IPS-15b (cell line): ENCODE data around the gene MORN1.

Source experiments
- H3K27me3 ChIP-seq: one replicate; pipeline ENCODE4 v1.6.1; 2013; ENCODE audit warnings: low read length; ENCODE audit not compliant: control insufficient read depth, insufficient read depth
- H3K36me3 ChIP-seq: one replicate; pipeline ENCODE4 v1.6.1; 2013; ENCODE audit warnings: low read length; ENCODE audit not compliant: control insufficient read depth, insufficient read depth
- H3K4me1 ChIP-seq: one replicate; pipeline ENCODE4 v1.6.1; 2013; ENCODE audit warnings: mild to moderate bottlenecking, low read length; ENCODE audit not compliant: control insufficient read depth, insufficient read depth
- H3K4me3 ChIP-seq: one replicate; pipeline ENCODE4 v1.5.1; 2013; ENCODE audit warnings: low read depth, low read length
- H3K9ac ChIP-seq: one replicate; pipeline ENCODE4 v1.6.1; 2013; ENCODE audit warnings: low read depth, mild to moderate bottlenecking, low read length
- H3K9me3 ChIP-seq: one replicate; pipeline ENCODE4 v1.6.1; 2013; ENCODE audit warnings: mild to moderate bottlenecking, low read length; ENCODE audit not compliant: control insufficient read depth, insufficient read depth

Gene MORN1

DNA sequence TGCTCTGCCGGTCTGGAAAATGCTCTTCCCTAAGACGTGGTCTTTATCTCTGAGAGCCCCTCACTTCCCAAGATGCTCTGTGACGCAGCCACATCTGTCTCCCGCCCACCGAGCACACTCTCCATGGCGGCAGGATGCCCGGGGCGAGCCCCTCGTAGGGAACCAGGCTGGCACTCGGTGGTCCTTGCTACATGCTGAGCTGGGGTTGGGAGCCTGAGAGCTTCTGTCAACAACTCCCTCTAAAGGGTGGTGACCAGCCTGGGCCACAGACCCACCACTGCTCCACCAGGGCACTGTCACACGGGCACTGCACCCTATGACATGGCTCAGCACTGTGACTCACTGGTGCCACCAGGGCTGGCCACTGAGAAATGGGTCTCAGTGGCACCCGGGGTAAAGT lies 18.4 kb upstream of the MORN1 start:
- H3K9me3 ChIP-seq = no peaks in the 10 kb centered on the region
- H3K4me3 ChIP-seq = no peak overlapping the region
- H3K9ac ChIP-seq = no peak overlapping the region
- peaks cover 5% of the 10 kb centered on the region for H3K4me1 ChIP-seq
- H3K27me3 ChIP-seq = no peaks in the 10 kb centered on the region
- H3K36me3 ChIP-seq = peaks cover 19% of the 10 kb centered on the region

DNA sequence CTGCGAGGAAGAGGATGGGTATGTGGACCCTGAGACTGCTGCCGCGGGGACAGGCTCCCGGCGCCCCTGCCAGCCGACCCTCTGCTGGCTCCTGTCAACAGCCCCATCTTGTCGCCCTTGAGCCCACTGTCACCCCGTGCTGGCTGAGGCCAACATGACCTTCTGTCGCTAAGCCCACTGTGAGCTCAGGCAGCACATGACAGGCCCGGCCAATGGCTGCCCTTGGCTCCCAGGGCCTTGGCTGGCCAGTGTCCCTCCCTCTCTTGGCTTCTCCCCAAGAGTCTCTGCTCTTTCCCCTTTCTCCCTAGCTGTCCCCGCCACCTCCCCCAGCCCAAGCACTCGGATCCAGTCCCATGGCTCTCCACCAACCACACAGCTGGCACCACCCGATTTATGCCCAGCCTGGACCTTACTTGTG lies 17.5 kb upstream of the MORN1 start:
- H3K4me1 ChIP-seq = peaks cover 2% of the 10 kb centered on the region
- H3K36me3 ChIP-seq = peaks cover 27% of the 10 kb centered on the region
- H3K4me3 ChIP-seq = no peak overlapping the region
- H3K9me3 ChIP-seq = no peaks in the 10 kb centered on the region
- H3K9ac ChIP-seq = no peak overlapping the region
- no peaks in the 10 kb centered on the region for H3K27me3 ChIP-seq

DNA sequence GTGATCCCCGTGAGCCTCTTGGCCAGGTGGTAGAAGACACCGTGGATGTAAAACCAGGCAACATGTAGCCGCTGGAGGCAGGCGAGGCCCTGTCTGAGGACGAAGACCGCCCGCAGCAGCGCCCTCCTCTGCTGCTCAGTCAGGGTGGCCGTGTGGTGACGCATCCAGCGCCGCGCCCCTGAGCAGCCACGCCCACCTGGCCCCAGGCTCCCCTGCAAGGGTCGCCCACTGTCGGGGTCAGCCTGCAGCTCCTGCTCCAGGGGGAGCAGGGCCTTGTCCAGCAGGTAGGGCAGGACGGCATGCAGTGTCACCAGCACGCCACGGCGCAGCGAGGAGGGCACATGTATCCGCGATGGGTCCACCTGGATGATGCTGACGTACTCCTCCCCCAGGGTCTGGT lies 17.1 kb upstream of the MORN1 start:
- Histone ChIP-seq H3K4me3 (no peak overlapping the region), H3K9me3 (no peaks in the 10 kb centered on the region), H3K4me1 (no peaks in the 10 kb centered on the region), H3K27me3 (no peaks in the 10 kb centered on the region), H3K36me3 (peaks cover 30% of the 10 kb centered on the region), H3K9ac (no peak overlapping the region)

DNA sequence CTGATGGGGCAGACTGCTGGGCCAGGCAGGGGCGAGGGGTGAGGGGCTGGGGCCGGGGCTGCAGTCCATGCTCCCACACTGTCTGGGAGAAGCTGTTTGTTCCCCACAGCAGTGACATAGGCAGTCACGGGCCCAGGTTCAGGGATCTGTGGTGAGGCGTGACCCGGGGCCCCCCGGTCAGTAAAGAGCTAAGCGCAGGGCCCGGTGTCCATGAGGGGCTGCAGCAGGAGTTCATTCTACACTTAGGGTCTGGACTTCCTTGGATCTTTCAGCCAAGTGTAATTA lies 16.6 kb upstream of the MORN1 start:
- no peak overlapping the region for H3K9ac ChIP-seq
- H3K4me3 ChIP-seq = no peak overlapping the region
- peaks cover 35% of the 10 kb centered on the region for H3K36me3 ChIP-seq
- H3K27me3 ChIP-seq = no peaks in the 10 kb centered on the region
- no peaks in the 10 kb centered on the region for H3K9me3 ChIP-seq
- H3K4me1 ChIP-seq = no peaks in the 10 kb centered on the region

DNA sequence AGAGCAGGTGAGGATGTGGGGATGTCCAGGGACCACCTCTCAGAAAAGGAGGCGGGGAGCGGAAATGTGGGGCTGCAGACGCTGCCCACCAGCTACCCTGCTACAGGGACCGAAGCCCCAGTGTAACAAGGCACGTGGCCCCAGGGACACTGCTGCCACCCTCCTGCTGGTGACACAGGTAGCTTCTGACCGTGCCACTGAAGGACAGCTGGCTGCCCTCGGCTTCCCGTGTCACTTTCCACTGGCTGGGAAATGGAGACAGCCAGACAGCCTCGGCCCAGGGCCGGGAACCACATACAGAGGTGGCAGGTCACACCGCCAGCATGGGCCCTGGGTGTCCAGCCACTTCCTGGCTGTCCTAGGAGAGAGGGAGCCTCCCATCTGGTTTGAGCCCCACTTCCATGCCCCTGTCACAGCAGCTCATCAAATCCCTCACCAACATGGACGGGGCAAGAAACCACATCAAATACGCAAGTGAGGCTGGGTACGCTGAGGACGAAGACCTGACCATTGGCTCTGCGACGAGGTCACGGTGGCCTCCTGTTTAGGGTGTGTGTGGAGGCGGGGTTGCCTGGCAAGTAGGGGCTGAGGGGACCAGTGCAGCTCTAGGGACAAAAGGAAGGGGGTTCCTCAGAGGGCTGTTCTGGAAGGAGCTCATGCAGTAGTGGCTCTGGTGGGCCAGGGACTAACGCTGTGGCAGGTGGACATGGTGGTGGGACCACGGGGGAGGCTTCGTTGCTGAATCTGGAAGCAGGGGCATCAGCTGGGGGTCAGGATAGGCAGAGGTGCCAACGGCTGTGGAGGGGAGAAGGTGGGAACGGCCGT lies 16.0 kb upstream of the MORN1 start:
- Histone ChIP-seq H3K27me3 (no peaks in the 10 kb centered on the region), H3K9ac (no peak overlapping the region), H3K4me1 (no peaks in the 10 kb centered on the region), H3K36me3 (peaks cover 38% of the 10 kb centered on the region), H3K9me3 (no peaks in the 10 kb centered on the region), H3K4me3 (no peak overlapping the region)

DNA sequence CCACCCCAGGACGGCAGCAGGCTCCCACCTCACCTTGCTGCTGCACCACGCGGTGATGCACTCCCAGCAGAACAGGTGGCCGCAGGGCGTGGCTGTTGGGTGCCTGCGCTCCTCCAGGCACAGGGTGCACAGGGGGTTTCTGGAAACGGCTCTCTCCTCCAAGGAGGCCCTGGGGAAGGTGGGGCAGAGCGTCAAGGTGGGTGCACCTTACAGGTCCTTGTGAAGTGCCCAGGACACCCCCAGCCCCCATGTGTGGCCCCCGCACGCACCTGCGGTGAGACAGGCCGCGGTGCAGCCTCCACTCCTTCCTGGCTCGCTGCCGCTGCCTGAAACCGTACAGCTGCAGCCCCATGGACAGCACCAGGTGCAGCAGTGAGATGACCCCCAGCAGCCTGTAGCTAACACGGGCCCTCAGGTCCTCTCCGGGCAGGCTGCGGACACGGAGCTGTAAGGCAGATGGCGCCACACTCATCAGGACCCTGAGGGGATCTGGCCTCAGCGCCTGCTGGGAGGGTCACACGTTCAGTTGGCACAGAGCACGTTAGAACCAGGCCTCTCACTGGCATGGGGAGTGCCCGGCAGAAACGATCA lies 15.2 kb upstream of the MORN1 start:
- peaks cover 40% of the 10 kb centered on the region for H3K36me3 ChIP-seq
- no peak overlapping the region for H3K9ac ChIP-seq
- H3K4me3 ChIP-seq = no peak overlapping the region
- H3K9me3 ChIP-seq = no peaks in the 10 kb centered on the region
- H3K27me3 ChIP-seq = no peaks in the 10 kb centered on the region
- H3K4me1 ChIP-seq = no peaks in the 10 kb centered on the region

DNA sequence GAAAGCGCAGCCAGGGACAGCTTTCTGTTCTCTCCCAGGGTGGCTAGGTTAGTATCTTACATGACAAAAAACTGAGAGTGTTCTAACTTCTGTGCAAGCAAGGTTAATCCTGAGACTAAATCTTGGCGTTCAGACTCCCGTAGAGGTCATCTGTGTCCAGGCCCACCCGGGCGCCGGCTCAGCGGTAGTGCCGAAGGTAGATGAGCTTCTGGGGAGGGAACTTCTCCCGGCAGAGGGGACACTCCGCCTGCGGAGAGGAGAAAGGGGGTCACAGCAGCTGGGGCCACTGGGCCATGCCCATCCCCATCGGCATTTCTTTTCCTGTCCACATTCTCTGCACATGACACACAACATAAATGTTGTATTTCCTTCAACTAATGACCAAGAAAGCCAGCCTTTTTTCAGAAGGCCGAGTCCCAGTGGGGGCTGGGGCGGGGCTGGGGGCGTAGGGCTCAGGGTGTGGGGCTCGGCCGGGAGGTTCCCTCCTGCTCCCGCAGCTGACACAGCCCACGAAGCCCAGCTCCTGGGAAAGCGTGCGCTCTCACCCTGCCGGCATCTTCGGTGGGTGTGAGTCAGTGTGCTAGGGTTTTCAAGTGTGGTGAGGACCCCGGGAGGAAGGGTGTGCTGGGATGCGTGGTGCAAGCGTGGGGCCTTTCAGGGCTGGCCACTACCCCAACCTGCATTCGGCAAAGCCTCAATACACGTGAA lies 14.4 kb upstream of the MORN1 start:
- H3K9me3 ChIP-seq = no peaks in the 10 kb centered on the region
- no peaks in the 10 kb centered on the region for H3K4me1 ChIP-seq
- no peaks in the 10 kb centered on the region for H3K27me3 ChIP-seq
- H3K9ac ChIP-seq = no peak overlapping the region
- H3K4me3 ChIP-seq = no peak overlapping the region
- peaks cover 42% of the 10 kb centered on the region for H3K36me3 ChIP-seq

DNA sequence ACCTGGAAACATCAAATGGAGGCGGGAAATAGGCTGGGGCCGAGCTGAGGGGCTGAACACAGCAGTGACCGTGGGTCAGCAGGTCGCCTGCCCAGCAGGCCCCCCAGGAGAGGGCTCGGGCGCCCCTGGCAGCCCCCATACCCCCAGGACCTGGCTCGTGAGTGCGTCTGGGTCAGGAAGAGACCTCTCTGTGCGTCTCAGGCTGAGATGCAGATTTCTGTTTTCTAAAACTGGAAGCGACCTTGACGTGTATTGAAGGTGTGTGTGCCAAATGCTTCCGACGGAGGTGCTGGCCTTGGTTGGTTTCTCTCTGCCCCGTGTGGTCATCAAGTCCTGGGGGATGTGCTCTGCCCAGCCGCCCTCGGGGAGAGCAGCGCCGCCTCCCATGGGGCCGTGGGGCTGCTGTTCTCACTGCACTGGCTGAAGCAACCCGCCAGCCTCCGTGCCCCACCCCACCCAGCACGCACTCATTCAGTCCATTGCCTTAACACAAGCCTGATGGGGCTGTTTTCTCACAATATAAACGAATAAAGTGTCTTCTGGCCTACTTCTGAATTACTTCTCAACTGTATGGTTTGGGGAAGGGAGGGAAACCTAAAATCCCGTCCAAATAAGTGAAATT lies 13.6 kb upstream of the MORN1 start:
- no peaks in the 10 kb centered on the region for H3K27me3 ChIP-seq
- peaks cover 42% of the 10 kb centered on the region for H3K36me3 ChIP-seq
- no peak overlapping the region for H3K9ac ChIP-seq
- no peaks in the 10 kb centered on the region for H3K9me3 ChIP-seq
- no peak overlapping the region for H3K4me3 ChIP-seq
- no peaks in the 10 kb centered on the region for H3K4me1 ChIP-seq

DNA sequence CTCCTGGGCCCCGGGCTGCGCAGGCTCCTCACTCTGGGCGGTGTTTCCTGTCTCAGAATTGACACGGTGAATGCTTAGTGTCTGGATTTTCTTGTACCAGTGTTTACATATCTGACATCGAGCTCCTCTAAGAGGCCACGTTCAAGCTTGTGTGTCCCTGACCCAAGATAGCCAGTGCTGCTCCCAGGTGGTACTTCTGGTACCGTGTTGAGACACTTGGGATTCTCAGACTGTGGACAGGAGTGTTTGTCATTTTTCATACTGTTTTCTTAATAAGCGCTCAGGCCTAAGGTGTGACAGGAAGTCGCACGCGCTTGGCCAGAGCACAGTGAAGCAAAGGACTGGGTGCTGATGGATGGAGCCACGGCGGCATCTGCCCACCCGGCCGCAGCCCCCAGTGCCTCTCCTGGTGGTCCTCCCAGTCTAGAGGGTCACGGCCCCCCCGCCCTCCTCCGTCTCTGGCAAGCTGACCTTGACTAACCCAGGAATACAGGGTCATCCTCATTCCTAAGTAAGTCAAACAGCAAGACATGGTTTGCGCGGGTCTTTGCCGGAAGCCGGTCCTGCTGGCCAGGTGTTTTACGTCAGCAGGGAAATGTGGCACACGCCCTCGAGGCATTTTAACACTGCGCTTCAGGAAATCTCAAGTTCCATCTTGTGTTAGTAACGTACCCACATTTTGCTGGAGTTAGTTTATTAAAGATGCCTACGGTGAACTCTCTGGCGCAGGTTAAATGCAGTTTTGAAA lies 13.0 kb upstream of the MORN1 start:
- no peak overlapping the region for H3K9ac ChIP-seq
- no peak overlapping the region for H3K4me3 ChIP-seq
- H3K9me3 ChIP-seq = no peaks in the 10 kb centered on the region
- no peaks in the 10 kb centered on the region for H3K27me3 ChIP-seq
- H3K36me3 ChIP-seq = peaks cover 46% of the 10 kb centered on the region
- H3K4me1 ChIP-seq = no peaks in the 10 kb centered on the region

DNA sequence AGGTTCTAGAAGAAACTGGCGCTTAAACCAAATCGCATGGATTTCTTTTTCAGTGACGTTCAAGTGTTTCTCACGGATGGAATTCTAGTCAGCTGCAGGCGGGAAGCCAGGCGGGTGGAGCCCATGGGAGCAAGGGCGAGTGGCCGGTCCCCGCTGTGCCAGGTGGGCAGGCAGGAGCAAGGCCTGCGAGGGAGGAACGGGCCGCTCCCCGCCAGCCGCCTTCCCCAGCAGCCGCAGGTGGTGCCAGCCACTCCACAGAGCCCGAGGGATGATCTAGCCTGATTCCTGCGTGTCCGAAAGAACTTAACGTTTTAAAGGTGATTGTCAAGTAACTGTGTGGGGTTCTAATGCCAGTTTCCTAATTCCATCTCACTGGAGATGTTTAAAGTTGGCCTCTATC lies 11.9 kb upstream of the MORN1 start:
- peaks cover 50% of the 10 kb centered on the region for H3K36me3 ChIP-seq

DNA sequence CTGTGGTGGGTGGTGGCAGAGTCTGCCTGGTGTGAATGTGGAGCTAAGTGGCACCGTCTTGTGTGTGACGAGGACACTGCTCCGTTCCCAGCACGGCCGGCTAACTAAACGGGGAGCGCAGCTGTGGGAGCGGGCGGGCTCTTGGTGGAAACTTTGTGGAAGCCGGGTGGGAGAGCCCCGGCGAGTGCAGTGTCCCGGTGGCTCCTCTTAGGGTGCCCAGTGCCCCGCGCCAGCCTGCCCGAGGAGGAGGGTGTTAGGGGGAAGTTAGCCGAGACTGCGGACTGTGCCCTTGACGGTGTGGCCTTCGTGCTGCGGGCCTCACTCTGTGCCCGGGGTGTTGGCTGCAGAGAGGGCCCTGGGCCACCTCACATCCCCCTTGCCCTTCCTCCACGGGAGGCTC lies 11.1 kb upstream of the MORN1 start:
- no peaks in the 10 kb centered on the region for H3K4me1 ChIP-seq
- H3K4me3 ChIP-seq = no peak overlapping the region
- H3K9me3 ChIP-seq = no peaks in the 10 kb centered on the region
- peaks cover 53% of the 10 kb centered on the region for H3K36me3 ChIP-seq
- no peaks in the 10 kb centered on the region for H3K27me3 ChIP-seq
- no peak overlapping the region for H3K9ac ChIP-seq

More for the DNA sequence above, 11.9 kb upstream of the MORN1 start:
- no peaks in the 10 kb centered on the region for H3K9me3 ChIP-seq
- no peak overlapping the region for H3K4me3 ChIP-seq
- H3K9ac ChIP-seq = no peak overlapping the region
- H3K27me3 ChIP-seq = no peaks in the 10 kb centered on the region
- H3K4me1 ChIP-seq = no peaks in the 10 kb centered on the region
